ENCODE results near the gene VIPR2.

- TF ChIP-seq POLR2AphosphoS5 (IDR thresholded peaks at IDR 0.05) (no peak), CTCF (IDR thresholded peaks at IDR 0.05) (no peak), POLR2A (IDR thresholded peaks at IDR 0.05) (no peak)
These were observed 47.7 kb downstream of the VIPR2 start for GRCh38 chr7:159096736-159097581.
